HG02623 (cell line): ENCODE results near the gene ARL6.
A peak's percentile ranks its signal among the peaks of the same experiment; 100 is the strongest.
"Not testable (repeated sequence)": the region's sequence is repeated elsewhere in the genome, so short reads cannot be mapped to it uniquely, and the experiment has no call there.

Experiments used
- ATAC-seq: cut with Tn5 transposase; IDR thresholded peaks from one replicate; pipeline ENCODE4 v1.9.1; 2021; ENCODE audit warnings: moderate library complexity; ENCODE audit not compliant: unreplicated experiment

The ARL6 gene

DNA sequence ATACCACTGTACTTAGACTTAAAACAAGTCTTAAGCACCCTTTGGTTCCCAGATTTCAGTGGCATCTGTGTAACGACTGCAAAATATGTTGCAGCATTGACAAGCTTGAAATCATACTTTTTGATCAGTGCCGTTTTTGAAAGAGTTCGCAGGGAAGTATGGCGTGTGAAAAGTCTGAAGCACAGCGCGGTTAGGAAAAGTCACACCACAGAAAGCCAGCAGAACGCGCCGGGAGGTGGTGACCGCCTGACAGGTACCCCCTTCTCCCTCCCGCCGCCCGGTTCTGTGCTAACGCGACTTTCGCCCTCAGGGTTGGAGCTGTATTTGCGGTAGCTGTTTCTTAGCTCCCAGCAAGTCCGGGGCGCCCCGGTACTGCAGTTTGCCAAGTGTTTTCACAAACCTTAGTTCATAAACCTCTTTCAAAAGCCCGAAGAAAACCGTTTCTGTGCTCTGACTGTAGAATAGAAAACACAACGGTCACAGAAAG lies 56.8 kb downstream of the ARL6 start:
- peak; percentile 43 for ATAC-seq

DNA sequence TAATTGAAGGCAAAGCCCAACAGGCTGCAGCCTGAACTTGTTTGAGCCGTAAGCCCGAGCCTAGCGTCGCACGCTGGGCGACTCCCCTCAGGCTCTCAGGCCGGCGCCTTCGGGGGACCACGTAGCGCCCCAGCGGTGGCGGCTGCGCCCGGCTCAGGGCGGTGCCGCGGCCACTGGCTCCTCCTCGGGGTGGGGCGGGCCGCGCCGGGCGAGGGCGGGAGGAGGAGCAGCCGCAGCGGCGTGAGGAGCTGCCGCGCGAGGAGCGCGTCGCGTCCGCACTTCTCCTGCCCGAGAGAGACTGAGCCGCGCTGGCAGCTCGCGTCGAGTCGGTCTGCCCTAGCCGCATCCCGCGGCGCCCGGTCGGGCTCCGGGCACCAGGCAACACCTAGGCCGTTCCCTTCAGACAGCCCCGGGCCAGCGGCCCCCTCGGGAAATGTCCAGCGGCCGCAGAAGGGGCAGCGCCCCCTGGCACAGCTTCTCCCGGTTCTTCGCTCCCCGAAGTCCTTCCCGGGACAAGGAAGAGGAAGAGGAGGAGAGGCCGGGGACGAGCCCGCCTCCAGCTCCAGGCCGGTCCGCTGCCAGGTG lies 57.3 kb downstream of the ARL6 start, which contains the start of gene CRYBG3:
Gene CRYBG3, plus strand, starts transcription at position 238 of the 585 bp plus-strand sequence. Its CDS starts 196 bp downstream, at position 434.
- ATAC-seq, result peak; percentile 99

DNA sequence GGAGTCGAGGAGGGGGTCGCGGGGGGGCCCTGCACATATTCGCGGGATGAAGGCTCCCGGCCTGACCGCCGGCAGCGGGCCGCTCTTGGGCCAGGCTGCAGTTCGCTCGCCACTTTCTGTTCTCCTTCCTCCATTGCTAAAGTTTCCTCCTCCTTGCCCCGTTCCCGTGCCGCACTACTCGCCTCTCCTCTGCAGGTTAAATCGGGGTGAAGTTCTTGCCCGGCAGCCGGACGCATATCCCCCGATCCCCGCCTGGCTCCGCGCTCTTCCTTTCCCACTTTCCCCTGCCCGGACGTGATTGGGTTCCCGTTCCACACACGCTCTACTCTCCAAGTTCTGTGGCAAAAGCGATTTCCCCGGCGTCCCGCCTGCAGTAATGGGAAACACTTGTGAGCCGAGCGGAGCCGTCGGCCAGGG lies 57.8 kb downstream of the ARL6 start:
- peak; percentile 19 for ATAC-seq

DNA sequence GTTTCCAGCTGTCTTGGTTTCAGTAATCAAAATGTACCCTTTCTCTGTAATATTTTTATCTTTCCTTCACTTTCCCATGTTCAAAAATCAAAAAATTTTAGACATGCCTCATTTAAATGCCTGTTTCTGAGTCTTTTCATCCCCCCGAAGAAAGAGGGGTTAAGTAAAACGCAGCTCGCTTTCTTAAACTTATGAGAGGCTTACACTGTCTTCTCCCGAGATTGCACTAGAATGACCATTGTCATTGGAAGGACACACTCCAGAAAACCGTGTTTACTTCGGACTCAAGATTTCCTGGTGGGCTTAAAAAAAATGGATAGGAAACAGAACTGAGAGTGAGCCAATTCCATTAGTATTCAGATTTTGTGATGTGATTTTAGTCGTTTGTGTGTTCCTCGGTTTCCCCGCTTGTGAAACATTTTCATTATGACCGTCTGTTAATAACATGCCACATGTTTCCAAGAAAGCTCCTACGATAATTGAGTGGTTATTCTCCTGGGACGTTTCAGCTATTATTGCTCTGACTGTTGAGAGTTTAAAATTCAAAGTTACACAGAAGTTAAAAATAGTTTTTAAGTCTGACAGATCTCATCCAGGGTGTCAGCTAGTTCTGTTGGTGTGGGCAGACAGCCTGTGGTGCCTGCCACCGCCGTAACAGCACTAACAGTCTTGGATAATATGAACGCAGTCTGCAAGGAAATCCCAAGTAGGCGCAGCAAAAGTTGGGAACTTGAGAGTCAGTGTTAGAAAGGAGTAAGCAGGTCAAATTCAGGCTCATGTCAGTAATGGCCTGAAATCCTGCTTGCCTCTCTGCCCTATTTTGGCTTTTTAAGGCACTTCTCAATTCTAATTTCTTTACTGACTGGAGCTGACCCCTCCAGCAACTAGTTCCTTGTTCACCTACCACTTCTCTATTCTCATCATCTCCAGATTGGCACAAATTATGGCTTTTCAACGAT lies 58.8 kb downstream of the ARL6 start:
- ATAC-seq, result no peak

DNA sequence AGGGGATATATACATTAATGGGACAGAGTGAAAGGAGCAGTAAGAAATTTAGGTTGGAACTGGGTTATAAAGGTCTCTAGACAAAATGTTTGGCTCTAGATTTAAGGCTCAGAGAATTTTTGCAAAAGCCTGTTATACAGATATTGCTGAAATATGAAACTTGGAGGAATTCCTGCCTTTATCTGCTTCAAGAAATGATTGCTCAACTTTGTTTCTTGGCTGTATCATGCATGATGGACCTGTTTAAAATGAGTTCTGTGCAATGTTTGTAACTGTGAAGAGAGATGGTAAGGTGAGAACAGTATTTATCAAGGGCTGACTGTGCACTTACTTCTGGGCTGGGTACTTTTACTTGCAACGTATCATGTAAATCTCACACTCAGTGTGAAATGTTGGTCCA lies 60.5 kb downstream of the ARL6 start:
- no peak for ATAC-seq

DNA sequence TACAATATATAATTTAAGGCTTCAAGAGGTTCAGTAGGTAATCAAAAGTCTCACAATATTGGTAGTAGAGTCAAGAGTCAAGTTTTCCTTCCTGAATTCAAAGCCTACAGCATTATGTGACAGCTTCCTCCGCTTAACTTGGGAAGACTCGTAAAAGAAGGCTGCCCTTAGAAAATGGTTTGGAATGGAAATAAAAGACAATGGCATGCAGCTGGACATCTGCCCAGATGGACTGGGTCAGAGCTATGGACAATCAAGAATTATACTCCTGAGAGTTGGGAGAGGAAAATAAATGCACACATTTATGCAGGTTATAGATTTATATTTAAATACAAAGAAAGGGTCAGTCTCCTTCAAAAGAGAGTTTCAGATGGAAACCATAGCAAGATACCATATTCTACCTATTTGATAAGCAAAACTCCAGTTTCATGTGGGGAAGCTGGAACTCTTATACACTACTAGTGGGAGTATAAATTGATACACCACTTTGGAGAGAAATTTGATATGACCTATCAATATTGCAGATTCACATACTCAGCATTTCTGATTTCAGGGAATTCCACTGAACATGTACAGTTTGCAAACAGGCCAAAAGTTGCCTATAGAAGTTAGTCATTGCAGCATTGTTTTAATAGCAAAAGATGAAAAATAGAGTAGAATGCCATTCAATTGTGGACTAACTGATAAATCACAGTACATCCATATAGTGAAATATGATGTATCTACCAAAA lies 63.3 kb downstream of the ARL6 start:
- ATAC-seq, result no peak

DNA sequence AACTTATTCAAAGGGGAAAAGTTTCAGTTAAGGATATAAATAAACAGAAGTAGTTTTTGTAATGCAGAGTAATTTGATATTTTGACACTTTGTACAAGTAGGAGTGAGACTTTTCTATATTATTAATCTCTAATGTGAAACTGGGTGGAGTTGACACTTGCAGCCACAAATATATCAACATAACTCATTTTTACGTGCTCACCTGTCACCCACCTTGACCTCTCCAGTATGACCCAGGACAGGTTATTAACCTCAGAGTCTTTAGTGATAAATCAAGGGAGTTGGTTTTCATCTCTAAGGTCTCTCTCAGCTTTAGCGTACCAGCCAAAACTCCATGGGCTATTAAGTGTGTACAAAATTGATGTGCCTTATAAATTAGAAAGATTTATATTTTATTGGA lies 64.6 kb downstream of the ARL6 start:
- ATAC-seq, result no peak

DNA sequence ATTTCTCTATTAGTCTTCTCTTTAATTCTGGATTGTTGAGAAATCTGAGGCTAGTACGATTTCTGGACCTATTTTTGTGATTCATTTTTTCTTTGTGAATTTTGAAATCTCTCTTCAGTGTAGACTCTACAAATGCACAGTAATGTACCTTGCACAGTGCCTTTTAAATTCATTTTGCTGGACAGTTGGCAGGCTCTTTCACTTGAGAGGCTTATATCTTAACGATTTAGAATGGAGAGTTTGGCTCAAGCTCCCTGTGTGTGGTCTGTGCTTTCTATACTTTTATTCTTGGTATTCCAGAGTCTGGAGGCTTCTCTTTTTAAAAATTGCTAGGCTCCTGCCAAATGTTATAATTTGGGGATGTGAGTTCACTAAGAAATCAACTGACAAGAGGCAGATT lies 66.1 kb downstream of the ARL6 start:
- no peak for ATAC-seq

DNA sequence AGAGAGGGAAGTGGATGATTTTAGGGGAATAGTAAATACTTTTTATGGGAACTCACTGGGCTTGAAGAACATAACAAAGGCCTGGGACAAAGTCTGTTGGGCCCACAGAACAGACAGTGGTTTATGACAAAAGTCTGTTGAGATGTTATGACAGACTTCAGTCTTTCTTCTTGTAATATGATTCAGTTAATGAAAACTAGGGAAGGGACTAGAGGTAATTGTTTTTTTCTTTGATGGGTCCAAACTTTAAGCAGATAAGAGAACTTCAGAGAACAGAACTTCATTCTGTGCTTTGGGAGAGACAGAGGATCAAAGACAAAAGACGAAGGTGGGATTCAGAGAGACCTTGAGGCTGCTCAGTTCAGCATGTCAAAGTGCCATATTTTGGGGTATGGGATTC lies 66.6 kb downstream of the ARL6 start:
- no peak for ATAC-seq

DNA sequence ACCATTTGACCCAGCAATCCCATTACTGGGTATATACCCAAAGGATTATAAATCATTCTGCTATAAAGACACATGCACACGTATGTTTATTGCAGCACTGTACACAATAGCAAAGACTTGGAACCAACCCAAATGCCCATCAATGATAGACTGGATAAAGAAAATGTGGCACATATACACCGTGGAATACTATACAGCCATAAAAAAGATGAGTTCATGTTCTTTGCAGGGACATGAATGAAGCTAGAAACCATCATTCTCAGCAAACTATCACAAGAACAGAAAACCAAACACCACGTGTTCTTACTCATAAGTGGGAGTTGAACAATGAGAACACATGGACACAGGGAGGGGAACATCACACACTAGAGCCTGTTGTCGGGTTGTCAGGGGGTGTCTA lies 68.6 kb downstream of the ARL6 start:
- not testable (repeated sequence) for ATAC-seq

DNA sequence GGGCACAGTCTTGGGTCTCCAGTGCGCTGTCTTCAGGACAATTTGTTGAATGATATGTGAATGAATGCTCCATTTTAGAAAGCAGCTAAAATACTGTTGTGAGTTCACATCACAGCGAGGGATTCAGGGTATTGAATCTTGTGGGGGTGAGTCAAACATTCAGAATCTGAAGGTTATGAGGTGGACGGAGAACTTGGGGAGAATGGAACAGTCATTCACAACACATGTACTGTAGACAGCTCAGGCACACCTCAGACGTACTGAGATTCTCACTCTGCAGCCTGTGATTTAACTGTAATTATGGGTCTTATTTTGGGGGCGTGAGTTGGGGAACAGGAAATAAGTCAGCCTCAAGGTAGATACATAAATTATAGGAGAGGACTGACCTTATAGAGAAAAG lies 71.2 kb downstream of the ARL6 start:
- ATAC-seq, result no peak

DNA sequence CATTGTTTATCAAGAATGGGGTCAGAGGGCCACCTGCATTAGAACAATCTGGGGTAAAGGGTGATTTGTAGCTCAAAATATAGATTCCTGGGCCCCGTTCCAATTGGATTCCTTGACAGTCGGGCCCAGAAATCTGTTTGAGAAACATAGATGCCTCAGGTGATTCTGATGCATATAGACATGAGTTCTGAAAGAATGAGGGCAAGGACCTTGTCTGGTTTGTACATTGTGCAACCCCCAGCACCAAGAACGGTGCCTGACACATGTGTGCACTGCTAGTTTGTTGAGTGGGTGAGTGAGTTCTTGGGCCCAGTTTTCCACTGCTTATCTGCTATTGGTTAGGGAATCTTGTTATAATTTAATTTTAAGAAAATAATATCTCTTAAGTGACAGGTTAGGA lies 73.8 kb downstream of the ARL6 start:
- ATAC-seq, result no peak

DNA sequence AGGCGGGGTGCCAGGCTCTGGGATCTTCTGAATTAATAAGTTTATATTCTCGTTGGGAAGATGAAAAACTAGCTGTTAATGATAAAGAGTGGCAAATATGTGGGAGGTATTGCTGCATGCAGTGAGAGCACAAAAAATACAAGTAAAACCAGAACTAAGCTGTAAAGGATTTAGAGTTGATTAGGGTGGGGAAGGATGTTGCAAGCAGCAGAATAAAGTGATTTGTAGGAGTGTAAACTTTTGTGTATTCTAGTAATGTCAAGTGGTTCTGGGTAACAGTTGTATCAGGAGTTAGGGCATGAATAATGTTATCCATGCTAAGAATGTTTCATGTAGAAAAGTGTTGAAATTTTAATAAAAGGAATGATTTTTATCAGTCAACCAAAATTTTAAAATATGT lies 75.4 kb downstream of the ARL6 start:
- ATAC-seq, result no peak

DNA sequence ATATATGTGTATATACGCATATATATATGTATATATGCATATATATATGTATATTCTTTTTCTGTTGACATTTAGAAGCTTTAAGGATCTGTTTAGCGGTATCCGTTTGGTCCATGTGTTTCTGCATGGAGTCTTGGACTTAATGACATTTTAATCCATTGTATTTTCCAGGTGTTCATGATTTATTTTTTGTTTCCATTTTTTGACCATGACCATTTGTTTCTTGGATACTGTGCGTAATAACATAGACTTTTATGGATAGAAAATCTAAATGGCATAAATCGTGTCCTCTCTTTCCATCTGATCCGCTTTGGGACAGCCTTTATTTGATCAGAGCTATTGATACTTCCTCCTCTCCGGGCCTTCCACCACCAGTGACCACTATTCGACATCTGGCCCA lies 76.7 kb downstream of the ARL6 start:
- no peak for ATAC-seq

DNA sequence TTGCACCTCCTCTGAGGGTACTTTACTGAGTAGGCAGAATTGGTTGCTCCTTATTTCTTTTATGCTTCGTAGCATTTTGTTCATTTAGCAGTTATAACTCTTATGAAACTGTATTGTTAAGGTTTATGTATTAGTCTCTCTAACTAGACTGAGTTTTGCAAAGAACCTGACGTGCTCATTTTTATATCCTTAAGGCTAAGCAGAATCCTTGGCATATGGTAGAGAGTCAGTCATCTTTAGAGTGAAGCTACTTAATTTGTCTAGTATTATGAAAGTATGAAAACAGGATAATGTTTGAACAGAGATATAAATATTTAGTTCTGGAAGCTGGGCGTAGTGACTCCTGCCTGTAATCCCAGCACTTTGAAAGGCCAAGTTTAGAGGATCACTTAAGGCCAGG lies 77.4 kb downstream of the ARL6 start:
- no peak for ATAC-seq

DNA sequence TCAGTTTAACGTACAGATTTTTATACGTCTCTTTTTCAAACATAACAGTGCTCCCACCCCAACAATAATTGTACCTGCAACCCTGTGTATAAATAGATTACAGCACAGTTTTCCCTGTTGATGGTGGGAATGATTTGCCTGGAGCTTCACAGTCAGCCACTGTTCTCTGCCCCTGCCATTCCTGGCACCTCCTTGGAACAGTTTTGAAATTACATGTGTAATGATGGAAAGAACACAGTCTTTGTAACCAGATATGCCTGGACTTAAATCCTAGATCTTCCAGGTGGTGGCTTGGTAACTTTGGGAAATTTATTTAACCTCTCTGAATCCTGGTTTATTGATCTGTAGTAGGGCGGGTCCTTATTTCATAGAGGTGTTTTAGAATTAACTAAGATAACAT lies 84.2 kb downstream of the ARL6 start:
- no peak for ATAC-seq
